HT-29 (cell line): ENCODE results near the gene ZNF407. TPM values are rescaled to one million over a fixed set of nuclear protein-coding genes. Genes with fewer than 3 reads are reported as not detected.

Experiments used
- DNase-seq: peaks from one replicate; pipeline ENCODE4 v3.0.0-alpha.2; 2015; ENCODE audit warnings: low spot score
- total RNA-seq: library from RNA; depleted of rRNA; stranded (reverse); fragments of >200 nt; shearing (Covaris generic); gene quantifications from 2 replicates; pipeline ENCODE4 v1.2.3, GENCODE V29; 2014

Gene ZNF407
- total RNA-seq, 1 experiment from 2014 or later = 10.1 TPM

- DNase-seq = no peak
Measured at GRCh38 chr18:74665905-74666304, 68.2 kb downstream of the ZNF407 start.

- no peak for DNase-seq
Measured at GRCh38 chr18:74669136-74669798, 71.6 kb downstream of the ZNF407 start.

DNA sequence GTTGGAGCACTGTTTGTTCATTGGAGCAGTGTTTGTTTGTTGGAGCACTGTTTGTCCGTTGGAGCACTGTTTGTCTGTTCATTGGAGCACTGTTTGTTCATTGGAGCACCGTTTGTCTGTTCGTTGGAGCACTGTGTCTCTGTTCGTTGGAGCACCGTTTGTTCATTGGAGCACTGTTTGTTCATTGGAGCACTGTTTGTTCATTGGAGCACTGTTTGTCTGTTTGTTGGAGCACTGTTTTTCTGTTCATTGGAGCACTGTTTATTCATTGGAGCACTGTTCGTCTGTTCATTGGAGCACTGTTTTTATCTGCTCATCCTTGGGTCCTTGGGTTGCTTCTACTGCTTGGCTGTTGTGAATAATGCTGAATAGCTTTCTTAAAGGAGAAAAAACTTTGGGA is 74.7 kb downstream of the ZNF407 start:
- DNase-seq = no peak

GRCh38 chr18:74674487-74674886 is 76.8 kb downstream of the ZNF407 start:
- DNase-seq = no peak

DNA sequence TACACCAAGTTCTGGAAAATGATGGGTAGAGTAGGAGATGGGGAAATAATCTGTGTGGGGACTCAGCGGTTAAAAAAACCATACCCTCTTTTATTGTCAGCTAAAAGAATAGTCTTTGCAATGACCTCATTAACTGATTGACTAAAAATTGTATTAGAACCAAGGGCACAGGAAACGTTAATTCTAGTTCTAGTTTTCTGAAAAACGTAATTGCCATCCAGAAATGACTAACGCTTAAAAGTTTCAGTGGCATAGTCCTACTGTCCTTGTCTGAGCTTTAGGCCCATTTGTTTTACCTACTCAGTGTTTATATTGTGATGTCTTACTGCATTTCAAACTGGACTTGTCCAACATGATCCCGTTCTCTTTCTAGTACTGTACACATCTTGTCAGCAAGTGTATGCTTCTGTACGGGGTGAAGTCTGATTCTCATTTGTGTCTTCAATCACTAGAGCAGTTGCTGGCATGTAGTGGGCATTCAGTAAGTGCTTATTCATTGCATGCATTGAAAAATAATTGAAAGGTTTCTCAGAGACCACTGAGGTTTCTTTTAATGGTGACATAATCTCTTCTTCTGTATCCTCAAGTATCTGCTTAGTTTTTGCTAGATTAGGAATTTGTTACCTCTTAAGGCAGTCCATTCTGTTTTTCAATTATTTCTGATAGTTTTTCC is 81.5 kb downstream of the ZNF407 start:
- no peak for DNase-seq

DNA sequence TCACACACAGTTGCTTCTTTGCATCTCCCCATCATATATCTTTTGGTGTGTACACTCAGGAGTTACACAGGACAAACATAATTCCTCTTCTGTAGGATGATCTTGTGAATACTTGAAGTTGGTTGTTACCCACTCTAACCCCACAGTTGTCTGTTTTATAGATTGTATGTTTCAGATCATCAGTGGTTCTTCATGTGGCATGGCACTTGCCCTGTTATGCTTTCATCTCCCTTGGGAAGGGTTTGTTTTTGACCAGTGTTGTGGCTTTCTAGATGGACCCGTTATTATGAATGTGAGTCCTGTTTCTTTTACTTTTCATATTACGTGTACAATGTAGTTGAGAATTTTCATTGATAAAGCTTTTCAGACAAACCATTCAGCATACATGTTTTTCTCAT is 82.0 kb downstream of the ZNF407 start:
- no peak for DNase-seq

GRCh38 chr18:74682141-74682990 is 84.7 kb downstream of the ZNF407 start:
- DNase-seq = no peak

GRCh38 chr18:74682991-74683297 is 85.3 kb downstream of the ZNF407 start:
- no peak for DNase-seq

DNA sequence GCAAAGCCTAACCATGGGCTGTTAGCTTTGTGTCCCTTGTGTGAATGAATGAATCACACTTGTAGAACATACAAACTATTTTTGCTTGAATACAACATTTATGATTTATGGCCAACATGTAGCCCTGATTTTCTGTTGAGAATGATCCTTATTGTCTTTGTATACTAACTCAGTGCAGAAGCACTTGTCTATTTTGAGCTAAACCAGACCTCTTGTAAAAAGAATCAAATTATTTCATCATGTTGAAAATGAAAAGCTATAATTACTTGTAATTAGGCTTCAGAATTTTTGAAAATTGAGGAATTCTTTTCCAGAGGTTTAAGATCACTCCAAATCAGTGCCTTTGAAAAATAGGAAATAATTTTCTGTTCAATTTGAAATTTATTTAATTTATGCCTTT is 85.9 kb downstream of the ZNF407 start:
- no peak for DNase-seq

DNA sequence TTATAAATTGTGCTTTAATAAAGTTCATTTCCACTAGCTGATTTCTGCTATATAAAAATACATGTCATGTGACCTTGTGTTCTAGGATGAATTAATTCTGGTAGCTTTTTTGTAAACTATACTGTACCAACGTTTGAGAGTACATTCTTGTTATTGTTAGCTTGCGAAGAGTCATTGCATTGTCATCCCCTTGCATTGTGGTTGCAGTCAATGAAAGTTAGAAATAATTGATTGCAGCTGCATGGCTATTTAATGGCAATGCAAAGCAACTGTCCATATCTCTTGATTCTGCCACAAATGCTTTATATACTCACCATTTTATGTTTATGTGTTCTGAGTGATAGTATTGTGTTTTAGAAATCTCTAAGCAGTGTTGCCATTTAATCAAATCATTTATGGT is 91.6 kb downstream of the ZNF407 start:
- no peak for DNase-seq

DNA sequence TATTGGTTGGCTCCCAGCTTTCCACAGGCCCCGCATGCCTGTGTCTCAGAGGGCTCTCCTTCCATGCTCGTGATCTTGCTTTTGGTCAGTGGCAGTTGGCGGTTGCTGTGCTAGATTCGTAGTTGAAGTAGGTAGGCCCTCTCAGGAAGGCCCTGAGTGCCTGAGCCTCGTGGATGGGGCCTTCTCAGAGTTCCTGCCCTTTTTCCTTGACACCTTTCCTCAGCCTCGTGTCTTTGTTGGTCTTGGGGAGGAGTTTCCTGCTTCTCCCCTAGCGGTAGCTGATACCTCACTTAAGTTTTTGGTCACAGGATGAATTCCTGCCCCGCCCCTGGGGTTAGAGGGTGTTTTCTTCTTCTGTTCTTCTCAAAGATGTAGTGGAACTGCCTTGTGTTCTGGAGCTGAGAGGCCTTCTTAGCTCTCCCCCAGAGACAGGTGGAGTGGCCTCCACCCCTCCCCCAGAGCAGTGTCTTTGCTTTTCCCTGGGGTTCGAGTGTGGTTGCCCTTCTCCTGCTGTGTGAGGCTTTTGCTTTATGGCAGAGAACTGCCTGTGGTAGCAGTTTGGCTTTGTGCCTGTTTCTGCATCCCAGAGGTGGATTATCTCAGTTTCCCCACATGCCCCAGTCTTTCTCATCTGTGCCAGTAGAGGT is 94.8 kb downstream of the ZNF407 start:
- no peak for DNase-seq

- no peak for DNase-seq
Measured at GRCh38 chr18:74694436-74694835, 96.8 kb downstream of the ZNF407 start.

GRCh38 chr18:74695170-74695569 is 97.5 kb downstream of the ZNF407 start:
- no peak for DNase-seq

GRCh38 chr18:74698881-74699280 is 101.2 kb downstream of the ZNF407 start:
- DNase-seq = no peak

DNA sequence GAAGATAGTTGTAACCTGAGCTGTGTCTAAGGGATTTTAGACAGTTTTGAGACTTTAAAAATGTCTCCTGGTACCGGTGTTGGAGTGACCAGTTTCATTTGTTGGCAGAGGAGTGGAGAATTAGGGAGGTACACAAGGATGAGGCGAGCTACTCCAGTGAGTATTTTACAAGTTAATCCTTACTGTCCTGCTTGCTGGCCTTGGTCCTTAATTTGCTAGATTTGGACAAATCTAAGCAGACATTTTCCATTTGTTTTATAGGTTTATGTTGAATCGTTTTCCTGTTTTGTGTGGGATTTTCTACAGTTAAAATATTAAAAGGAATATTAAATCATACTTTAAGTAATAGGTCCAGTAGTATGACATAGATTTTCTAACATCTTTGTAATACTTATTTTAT is 101.8 kb downstream of the ZNF407 start:
- no peak for DNase-seq

DNA sequence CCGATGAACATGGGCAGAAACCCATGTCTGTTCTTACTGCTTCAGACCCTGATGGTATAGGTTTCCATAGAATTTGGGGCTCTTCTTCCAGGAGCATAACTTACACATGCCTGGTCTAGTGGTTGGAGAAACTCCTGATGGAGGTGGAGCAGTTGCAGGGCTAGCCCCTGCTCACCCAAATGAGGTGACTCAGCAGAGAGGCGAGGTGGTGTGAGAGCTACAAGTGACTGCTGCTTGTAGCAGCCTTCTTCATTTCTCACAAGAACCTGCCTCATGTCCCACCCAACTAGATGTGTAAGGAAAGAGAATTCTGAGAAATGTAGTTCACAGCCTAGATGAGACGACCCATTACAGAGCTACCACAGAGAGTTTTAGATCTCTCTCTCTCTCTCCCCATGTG is 105.3 kb downstream of the ZNF407 start:
- DNase-seq = no peak

DNA sequence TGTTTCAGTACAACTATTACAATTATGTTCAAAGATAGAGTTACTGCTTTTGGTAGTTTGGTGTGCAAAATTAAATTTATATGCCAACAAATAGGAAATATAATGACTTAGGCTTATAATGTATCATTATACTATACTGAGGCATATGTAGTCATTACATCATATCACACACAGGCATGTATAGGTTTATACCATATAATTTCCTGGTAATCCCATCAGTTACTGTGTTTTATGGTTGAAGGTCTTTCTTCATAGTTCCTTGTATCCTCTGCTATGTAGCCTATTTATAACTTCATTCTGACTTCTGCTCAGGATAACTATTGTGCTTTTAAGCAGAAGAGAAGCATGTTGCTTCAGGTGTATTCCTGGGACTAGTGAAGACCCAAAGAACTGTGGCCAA is 110.5 kb downstream of the ZNF407 start:
- no peak for DNase-seq

DNA sequence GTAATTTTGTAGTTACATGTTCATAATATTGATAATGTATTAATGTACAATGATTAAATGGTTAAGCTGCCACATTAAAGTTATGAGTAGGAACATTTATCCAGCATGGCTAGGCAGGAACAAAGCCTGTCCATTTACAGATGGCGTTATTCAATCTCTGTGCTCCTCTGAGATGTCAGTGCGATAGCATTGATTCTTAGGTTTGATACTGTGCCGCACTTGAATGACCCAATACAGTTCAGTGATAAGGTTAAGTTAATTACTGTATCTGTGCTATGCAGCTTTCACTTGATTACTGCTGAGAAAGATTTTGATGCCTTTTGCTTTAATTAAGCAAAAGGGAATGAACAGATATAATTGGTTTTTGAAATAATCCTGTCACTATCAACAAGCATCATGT is 111.8 kb downstream of the ZNF407 start:
- DNase-seq = no peak

GRCh38 chr18:74714120-74714519 is 116.5 kb downstream of the ZNF407 start:
- no peak for DNase-seq

GRCh38 chr18:74714791-74715190 is 117.1 kb downstream of the ZNF407 start:
- no peak for DNase-seq

DNA sequence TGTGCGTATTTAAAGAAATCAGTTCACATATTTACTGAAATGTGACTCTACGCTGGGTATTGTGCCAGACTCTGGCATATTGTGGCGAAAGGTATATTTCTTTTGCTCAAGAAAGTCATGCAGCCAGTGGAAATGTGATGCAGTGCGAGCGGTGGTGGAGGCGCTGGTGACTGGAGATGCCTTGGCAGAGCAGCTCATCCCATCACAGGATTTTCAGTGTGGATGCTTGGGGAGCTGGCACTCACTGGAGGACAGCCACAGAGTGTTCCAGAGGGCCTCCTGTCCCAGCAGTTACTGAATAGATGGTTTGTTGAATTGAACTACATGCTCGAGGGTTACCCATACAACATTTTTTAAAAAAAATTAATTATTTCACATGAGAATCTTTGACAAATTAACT is 117.6 kb downstream of the ZNF407 start:
- DNase-seq = no peak
